Epithelial cell of esophagus (primary cell): Measurements from ENCODE around the gene SPOCK1.
A peak's percentile ranks its signal among the peaks of the same experiment; 100 is the strongest.

ENCODE experiments used
- DNase-seq: peaks from one replicate; pipeline ENCODE4 v3.0.0; 2010; ENCODE audit warnings: low read depth
- H3K4me3 ChIP-seq: 2 replicates; pipeline ENCODE4 v1.5.1; 2011; ENCODE audit warnings: mild to moderate bottlenecking, low read length, control low read depth
- TF ChIP-seq, protein P1 (sequence below): IDR thresholded peaks from 2 replicates; pipeline ENCODE4 v1.5.1; 2011; ENCODE audit warnings: low read depth, mild to moderate bottlenecking, low read length, control low read depth, inconsistent platforms; ENCODE audit not compliant: insufficient read depth; ENCODE audit errors: missing control alignments

Gene SPOCK1

DNA sequence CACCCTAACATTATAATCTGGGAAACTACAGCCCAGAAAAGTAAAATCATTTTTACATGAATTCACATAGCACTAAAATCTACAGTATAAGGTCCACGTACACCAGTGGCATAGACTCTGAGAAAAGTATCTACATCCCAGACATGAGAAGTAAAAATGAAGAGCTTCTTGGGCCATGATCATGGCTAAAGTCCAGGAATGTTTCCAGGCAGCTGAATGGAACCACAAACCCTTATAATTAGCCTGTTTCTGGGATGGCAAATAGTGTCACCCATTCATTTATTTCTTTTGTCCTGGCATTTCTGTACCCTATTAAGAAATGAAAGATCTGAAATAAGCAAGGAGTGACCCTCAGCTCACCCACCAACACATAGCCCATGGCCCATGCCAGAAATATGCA is 217.9 kb downstream of the SPOCK1 start:
- no peak for DNase-seq
- no peak overlapping the region for H3K4me3 ChIP-seq
- TF ChIP-seq, protein P1, sequence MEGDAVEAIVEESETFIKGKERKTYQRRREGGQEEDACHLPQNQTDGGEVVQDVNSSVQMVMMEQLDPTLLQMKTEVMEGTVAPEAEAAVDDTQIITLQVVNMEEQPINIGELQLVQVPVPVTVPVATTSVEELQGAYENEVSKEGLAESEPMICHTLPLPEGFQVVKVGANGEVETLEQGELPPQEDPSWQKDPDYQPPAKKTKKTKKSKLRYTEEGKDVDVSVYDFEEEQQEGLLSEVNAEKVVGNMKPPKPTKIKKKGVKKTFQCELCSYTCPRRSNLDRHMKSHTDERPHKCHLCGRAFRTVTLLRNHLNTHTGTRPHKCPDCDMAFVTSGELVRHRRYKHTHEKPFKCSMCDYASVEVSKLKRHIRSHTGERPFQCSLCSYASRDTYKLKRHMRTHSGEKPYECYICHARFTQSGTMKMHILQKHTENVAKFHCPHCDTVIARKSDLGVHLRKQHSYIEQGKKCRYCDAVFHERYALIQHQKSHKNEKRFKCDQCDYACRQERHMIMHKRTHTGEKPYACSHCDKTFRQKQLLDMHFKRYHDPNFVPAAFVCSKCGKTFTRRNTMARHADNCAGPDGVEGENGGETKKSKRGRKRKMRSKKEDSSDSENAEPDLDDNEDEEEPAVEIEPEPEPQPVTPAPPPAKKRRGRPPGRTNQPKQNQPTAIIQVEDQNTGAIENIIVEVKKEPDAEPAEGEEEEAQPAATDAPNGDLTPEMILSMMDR, result no peak

DNA sequence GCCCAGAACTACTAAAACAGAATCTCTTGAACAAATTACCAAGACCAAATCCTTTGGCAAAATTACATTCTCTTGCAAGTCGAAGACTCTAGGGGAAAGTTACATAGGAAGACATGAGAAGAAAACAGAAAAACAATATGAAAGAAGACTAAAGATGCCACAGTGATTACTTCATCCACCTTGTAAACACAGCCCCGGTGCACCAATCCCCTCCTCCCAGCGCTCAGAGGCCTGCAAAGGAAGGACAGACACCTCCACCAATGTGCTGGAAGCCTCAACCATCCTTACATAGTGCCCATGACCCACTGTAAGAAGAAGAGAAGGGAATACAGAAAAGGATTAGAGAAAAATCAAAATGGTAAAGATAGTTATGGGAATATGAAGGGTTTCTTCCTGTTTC is 218.5 kb downstream of the SPOCK1 start:
- TF ChIP-seq, protein P1, result no peak
- DNase-seq, result no peak
- no peak overlapping the region for H3K4me3 ChIP-seq

DNA sequence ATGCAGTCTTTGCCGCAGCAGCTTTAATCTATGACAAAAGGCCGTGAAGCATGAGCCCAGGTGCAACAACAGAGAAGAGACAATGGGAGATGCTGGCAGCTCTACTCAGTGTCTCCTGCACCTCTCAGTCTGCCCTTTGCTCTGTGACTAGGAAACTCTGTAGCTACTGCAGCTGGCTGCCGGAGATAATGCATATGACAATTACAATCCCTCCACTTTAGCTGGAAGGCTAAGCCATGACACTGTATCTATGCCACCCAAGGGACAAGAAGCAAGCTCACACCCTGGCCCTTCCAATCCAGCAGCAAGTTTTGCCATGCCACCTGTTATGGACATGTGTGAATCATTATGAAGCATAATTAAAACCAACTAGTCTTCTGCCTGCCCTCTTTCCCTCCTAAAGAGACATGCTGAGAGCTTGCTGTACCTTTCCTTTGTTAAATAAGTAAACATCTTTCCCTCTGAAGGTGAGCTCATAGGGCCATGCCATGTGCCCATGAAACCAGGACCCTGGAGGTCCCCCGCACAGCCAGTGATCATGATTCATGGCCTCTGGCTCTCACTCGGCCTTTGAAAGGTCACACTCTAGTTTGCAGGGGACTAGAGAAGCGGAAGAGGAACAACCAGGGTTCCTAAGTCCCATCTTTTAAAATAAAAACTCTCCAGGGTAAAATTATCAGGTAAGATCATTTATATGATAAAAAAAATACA is 219.4 kb downstream of the SPOCK1 start:
- no peak overlapping the region for H3K4me3 ChIP-seq
- TF ChIP-seq, protein P1, result no peak
- no peak for DNase-seq

GRCh38 chr5:137278476-137278875 is 220.7 kb downstream of the SPOCK1 start:
- no peak for DNase-seq
- TF ChIP-seq, protein P1, result no peak
- no peak overlapping the region for H3K4me3 ChIP-seq

DNA sequence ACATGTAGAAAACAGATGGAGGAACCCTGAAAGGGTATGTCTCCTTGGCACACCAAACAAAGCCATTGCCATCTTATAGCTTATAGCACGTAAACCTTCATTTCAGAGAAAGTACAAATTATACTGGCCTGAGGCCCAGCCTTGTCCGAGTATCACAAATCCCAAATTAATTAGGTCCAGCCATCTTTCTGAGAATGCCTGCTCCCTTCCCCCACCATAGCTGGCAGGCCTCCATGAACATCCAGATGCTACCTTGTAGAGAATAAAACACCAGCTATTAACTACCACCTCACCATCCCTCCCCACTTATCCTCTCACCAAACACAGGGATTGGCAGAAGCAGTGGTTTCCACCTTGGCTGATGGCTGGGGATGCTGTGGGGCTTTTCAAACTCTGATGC is 224.0 kb downstream of the SPOCK1 start:
- no peak for DNase-seq
- TF ChIP-seq, protein P1, result no peak
- H3K4me3 ChIP-seq, result no peak overlapping the region

DNA sequence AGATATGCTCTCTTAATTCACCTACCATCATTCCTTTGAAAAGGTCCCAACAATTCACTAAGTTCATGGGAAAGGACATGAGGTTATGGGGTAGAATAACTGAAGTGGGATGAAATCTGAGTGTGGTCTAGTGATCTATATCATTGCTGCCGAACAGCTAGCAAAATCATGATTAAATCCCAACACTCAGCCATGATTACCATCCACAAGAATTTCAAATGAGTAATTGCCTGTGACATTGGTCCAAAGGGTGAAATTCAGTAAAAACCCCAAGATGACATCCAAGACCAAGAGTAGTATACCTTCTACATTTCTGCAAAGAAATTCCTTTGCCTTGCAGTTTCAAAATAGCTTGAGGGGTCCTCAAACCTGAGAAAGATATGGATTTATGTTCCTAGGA is 225.6 kb downstream of the SPOCK1 start:
- DNase-seq, result peak; percentile 38
- TF ChIP-seq, protein P1, result no peak
- no peak overlapping the region for H3K4me3 ChIP-seq

DNA sequence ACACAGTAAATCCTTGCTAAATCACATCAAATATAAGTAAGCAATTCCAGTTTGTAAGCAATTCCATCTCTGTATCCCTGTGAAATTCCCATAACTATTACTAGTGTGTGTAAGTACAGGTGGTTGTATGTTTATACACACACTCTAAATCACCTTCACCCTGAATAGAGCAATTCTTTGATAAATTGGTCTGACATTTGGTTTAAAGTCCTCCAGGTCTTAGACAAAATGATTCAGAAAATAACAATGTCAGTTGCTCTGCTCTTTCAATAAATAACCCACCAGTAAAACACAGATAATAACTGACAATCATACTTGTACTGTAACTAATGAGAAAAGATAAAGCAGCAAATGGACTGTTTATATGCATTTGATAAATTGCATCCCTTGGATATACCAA is 226.3 kb downstream of the SPOCK1 start:
- no peak overlapping the region for H3K4me3 ChIP-seq
- no peak for DNase-seq
- TF ChIP-seq, protein P1, result no peak
